Mesenchymal stem cell (in vitro differentiated cells and primary cell): Measurements from ENCODE around the gene MAP4K4.

Experiments used
- DNase-seq: peaks from one replicate; pipeline ENCODE4 v3.0.0-alpha.2; 2013
- H2AFZ ChIP-seq: one replicate; pipeline ENCODE4 v1.6.1; 2013; ENCODE audit warnings: low read depth, mild to moderate bottlenecking, control low read depth, inconsistent platforms, low read length, moderate library complexity
- H2AK5ac ChIP-seq: 2 replicates; pipeline ENCODE4 v1.6.1; 2013; ENCODE audit warnings: low read length, moderate library complexity, mild to moderate bottlenecking, inconsistent platforms; ENCODE audit not compliant: severe bottlenecking
- H2BK120ac ChIP-seq: one replicate; pipeline ENCODE4 v1.6.1; 2013; ENCODE audit warnings: low read depth, mild to moderate bottlenecking, inconsistent platforms, low read length, moderate library complexity
- H2BK12ac ChIP-seq, 2 experiments: one replicate each; pipeline ENCODE4 v1.6.1; 2013; ENCODE audit warnings: inconsistent platforms in 2 of 2, low read length in 2 of 2, mild to moderate bottlenecking in 2 of 2, moderate library complexity in 2 of 2, control low read depth in 1 of 2
- H2BK15ac ChIP-seq: one replicate; pipeline ENCODE4 v1.6.1; 2013; ENCODE audit warnings: mild to moderate bottlenecking, low read depth, inconsistent platforms; ENCODE audit not compliant: poor library complexity, severe bottlenecking
- H2BK5ac ChIP-seq: 2 replicates; pipeline ENCODE4 v1.6.1; 2013; ENCODE audit warnings: low read depth, mild to moderate bottlenecking, low read length, control low read depth, inconsistent platforms; ENCODE audit not compliant: poor library complexity, severe bottlenecking
- H3K14ac ChIP-seq, 2 experiments: one replicate each; pipeline ENCODE4 v1.6.1; 2013; ENCODE audit warnings: inconsistent platforms in 2 of 2, low read length in 2 of 2, control low read depth in 1 of 2, mild to moderate bottlenecking in 1 of 2, moderate library complexity in 1 of 2
- H3K18ac ChIP-seq, 2 experiments: one replicate each; pipeline ENCODE4 v1.6.1; 2013; ENCODE audit warnings: inconsistent platforms in 2 of 2, low read length in 2 of 2, control low read depth in 1 of 2, low read depth in 1 of 2, mild to moderate bottlenecking in 1 of 2
- H3K23ac ChIP-seq, 2 experiments: one replicate each; pipeline ENCODE4 v1.6.1; 2013; ENCODE audit warnings: inconsistent platforms in 2 of 2, low read length in 2 of 2, mild to moderate bottlenecking in 2 of 2, moderate library complexity in 2 of 2, control low read depth in 1 of 2
- H3K27ac ChIP-seq: 2 replicates; pipeline ENCODE4 v1.5.1; 2013; ENCODE audit warnings: mild to moderate bottlenecking, moderate library complexity, low read length, control low read depth, inconsistent platforms; ENCODE audit not compliant: poor library complexity, severe bottlenecking
- H3K27me3 ChIP-seq, 2 experiments: 2 replicates each; pipeline versions ENCODE4 v1.6.1 to v1.7.0; 2013; ENCODE audit warnings: low read length in 2 of 2, mild to moderate bottlenecking in 2 of 2, moderate library complexity in 2 of 2, control low read depth in 1 of 2, inconsistent platforms in 1 of 2; ENCODE audit not compliant: control insufficient read depth in 1 of 2, insufficient read depth in 1 of 2
- H3K36me3 ChIP-seq, 2 experiments: 2 replicates each; pipeline versions ENCODE4 v1.6.1 to v1.7.0; 2013; ENCODE audit warnings: low read length in 2 of 2, control low read depth in 1 of 2, inconsistent platforms in 1 of 2, low read depth in 1 of 2, mild to moderate bottlenecking in 1 of 2; ENCODE audit not compliant: insufficient read depth in 2 of 2, control insufficient read depth in 1 of 2
- H3K4ac ChIP-seq, 2 experiments: one replicate each; pipeline ENCODE4 v1.6.1; 2013; ENCODE audit warnings: inconsistent platforms in 2 of 2, low read length in 2 of 2, mild to moderate bottlenecking in 2 of 2, moderate library complexity in 2 of 2, control low read depth in 1 of 2, low read depth in 1 of 2
- H3K4me1 ChIP-seq: 2 replicates; pipeline ENCODE4 v1.6.1; 2013; ENCODE audit warnings: low read depth, low read length, control low read depth; ENCODE audit not compliant: control insufficient read depth, insufficient read depth
- H3K4me2 ChIP-seq: 2 replicates; pipeline ENCODE4 v1.6.1; 2013; ENCODE audit warnings: low read length, mild to moderate bottlenecking, inconsistent platforms; ENCODE audit not compliant: poor library complexity, severe bottlenecking
- H3K4me3 ChIP-seq, 2 experiments: 2 replicates each; pipeline versions ENCODE4 v1.5.1 to v1.7.0; 2013; ENCODE audit warnings: low read length in 2 of 2, mild to moderate bottlenecking in 2 of 2, control low read depth in 1 of 2, low read depth in 1 of 2; ENCODE audit not compliant: insufficient read depth in 1 of 2
- H3K79me1 ChIP-seq: replicated peaks from 2 replicates; pipeline ENCODE4 v1.6.1; 2013; ENCODE audit warnings: mild to moderate bottlenecking, control low read depth, low read length, inconsistent platforms; ENCODE audit not compliant: poor library complexity, severe bottlenecking
- H3K9ac ChIP-seq: 2 replicates; pipeline ENCODE4 v1.7.0; 2013; ENCODE audit warnings: mild to moderate bottlenecking, low read length, moderate library complexity
- H3K9me3 ChIP-seq: 2 replicates; pipeline ENCODE4 v1.7.0; 2013; ENCODE audit warnings: mild to moderate bottlenecking, low read length; ENCODE audit not compliant: control insufficient read depth
- H4K8ac ChIP-seq: one replicate; pipeline ENCODE4 v1.6.1; 2013; ENCODE audit warnings: inconsistent platforms, mild to moderate bottlenecking, low read length, moderate library complexity
- H4K91ac ChIP-seq: one replicate; pipeline ENCODE4 v1.6.1; 2013; ENCODE audit warnings: mild to moderate bottlenecking, low read length, inconsistent platforms
- WGBS: methylation state at CpG from one replicate; pipeline ENCODE4 v1.1.7; 2013; ENCODE audit warnings: mixed read lengths; 5-methylcytosine and 5-hydroxymethylcytosine counted together

The MAP4K4 gene

GRCh38 chr2:101740555-101740964 is 43.1 kb downstream of the MAP4K4 start:
- Histone ChIP-seq H3K36me3 (peaks cover 0 to 17% of the 10 kb centered on the region in 2 experiments), H3K14ac (no peak overlapping the region), H3K9ac (no peak overlapping the region), H3K9me3 (no peaks in the 10 kb centered on the region), H3K23ac (no peak overlapping the region), H2AK5ac (no peak overlapping the region), H2AFZ (no peak overlapping the region), H3K27ac (no peak overlapping the region), H3K18ac (no peak overlapping the region), H3K4ac (no peak overlapping the region), H3K4me1 (peaks cover 13% of the 10 kb centered on the region), H3K4me2 (no peak overlapping the region), H3K79me1 (peaks cover 1% of the 10 kb centered on the region), H3K4me3 (no peak overlapping the region), H2BK12ac (no peak overlapping the region), H4K8ac (no peak overlapping the region), H2BK120ac (no peak overlapping the region), H2BK5ac (no peak overlapping the region), H3K27me3 (no peaks in the 10 kb centered on the region), H2BK15ac (no peak overlapping the region), H4K91ac (no peak overlapping the region)
- DNase-seq, result peak; percentile 38
- no CpG with 5 or more reads among the region's 1 CpG for WGBS

GRCh38 chr2:101741775-101742520 is 44.4 kb downstream of the MAP4K4 start:
- H2BK15ac ChIP-seq, result no peak overlapping the region
- peak overlapping the region; percentile 25 for H3K27ac ChIP-seq
- DNase-seq, result peak; percentile 48
- H3K4me3 ChIP-seq, result no peak overlapping the region
- peaks cover 15% of the 10 kb centered on the region for H3K4me1 ChIP-seq
- H2AK5ac ChIP-seq, result peak overlapping the region; percentile 22
- H3K4ac ChIP-seq, result peak overlapping the region; percentile 35 to 73
- no peak overlapping the region for H4K91ac ChIP-seq
- no peak overlapping the region for H2BK5ac ChIP-seq
- no peak overlapping the region for H2BK12ac ChIP-seq
- H2AFZ ChIP-seq, result no peak overlapping the region
- peak overlapping the region in 1 of 2 experiments; percentile 66 for H3K18ac ChIP-seq
- H3K36me3 ChIP-seq, result peaks cover 0 to 12% of the 10 kb centered on the region in 2 experiments
- peak overlapping the region in 1 of 2 experiments; percentile 91 for H3K14ac ChIP-seq
- 38% methylated on average over 9 of the region's 9 CpGs for WGBS
- no peak overlapping the region for H2BK120ac ChIP-seq
- H3K79me1 ChIP-seq, result peaks cover 1% of the 10 kb centered on the region
- peak overlapping the region; percentile 66 for H4K8ac ChIP-seq
- H3K9me3 ChIP-seq, result no peaks in the 10 kb centered on the region
- peak overlapping the region; percentile 43 for H3K9ac ChIP-seq
- peak overlapping the region; percentile 4 for H3K4me2 ChIP-seq
- H3K27me3 ChIP-seq, result no peaks in the 10 kb centered on the region
- H3K23ac ChIP-seq, result no peak overlapping the region

- whole genome bisulfite sequencing, result no CpG with 5 or more reads among the region's 1 CpG
- Histone ChIP-seq H2BK15ac (no peak overlapping the region), H2AK5ac (peak overlapping the region; percentile 22), H3K4me1 (peaks cover 18% of the 10 kb centered on the region), H2BK5ac (no peak overlapping the region), H3K23ac (no peak overlapping the region), H3K36me3 (peaks cover 0 to 12% of the 10 kb centered on the region in 2 experiments), H3K9ac (peak overlapping the region; percentile 43), H2BK12ac (no peak overlapping the region), H3K4me3 (no peak overlapping the region), H2BK120ac (no peak overlapping the region), H3K14ac (no peak overlapping the region), H3K27ac (peak overlapping the region; percentile 25), H4K8ac (no peak overlapping the region), H3K79me1 (peaks cover 1% of the 10 kb centered on the region), H4K91ac (no peak overlapping the region), H3K4me2 (no peak overlapping the region), H3K4ac (no peak overlapping the region), H3K9me3 (no peaks in the 10 kb centered on the region), H3K27me3 (no peaks in the 10 kb centered on the region), H3K18ac (peak overlapping the region in 1 of 2 experiments; percentile 5), H2AFZ (no peak overlapping the region)
- DNase-seq, result no peak
Measured at GRCh38 chr2:101742547-101742946, 45.0 kb downstream of the MAP4K4 start.

- H3K4me3 ChIP-seq, result no peak overlapping the region
- no peak overlapping the region for H3K4me2 ChIP-seq
- no peak overlapping the region for H3K18ac ChIP-seq
- no peak overlapping the region for H2AFZ ChIP-seq
- H4K91ac ChIP-seq, result no peak overlapping the region
- WGBS, result 97% methylated on average over 3 of the region's 3 CpGs
- no peak overlapping the region for H4K8ac ChIP-seq
- H2BK15ac ChIP-seq, result no peak overlapping the region
- H3K79me1 ChIP-seq, result peaks cover 1% of the 10 kb centered on the region
- no peak overlapping the region for H2BK5ac ChIP-seq
- no peak overlapping the region for H2BK12ac ChIP-seq
- no peak overlapping the region for H3K23ac ChIP-seq
- H2AK5ac ChIP-seq, result no peak overlapping the region
- no peak overlapping the region for H3K14ac ChIP-seq
- no peaks in the 10 kb centered on the region for H3K9me3 ChIP-seq
- no peak overlapping the region for H3K4ac ChIP-seq
- peaks cover 0 to 12% of the 10 kb centered on the region in 2 experiments for H3K36me3 ChIP-seq
- H3K9ac ChIP-seq, result peak overlapping the region; percentile 7
- no peaks in the 10 kb centered on the region for H3K27me3 ChIP-seq
- H2BK120ac ChIP-seq, result no peak overlapping the region
- H3K4me1 ChIP-seq, result peaks cover 18% of the 10 kb centered on the region
- H3K27ac ChIP-seq, result no peak overlapping the region
- no peak for DNase-seq
Measured at GRCh38 chr2:101743288-101743687, 45.8 kb downstream of the MAP4K4 start.
